Measurements from ENCODE around the gene KMT2C. TPM values are rescaled to one million over a fixed set of nuclear protein-coding genes. Genes with fewer than 3 reads are reported as not detected.
"Not testable (repeated sequence)": the region's sequence is repeated elsewhere in the genome, so short reads cannot be mapped to it uniquely, and the experiment has no call there.

Gene KMT2C
- polyA plus RNA-seq: 10 to 100 TPM in 1 of 2 donors, 1 to 10 TPM in 1; 8.2 to 11.7 TPM

DNA sequence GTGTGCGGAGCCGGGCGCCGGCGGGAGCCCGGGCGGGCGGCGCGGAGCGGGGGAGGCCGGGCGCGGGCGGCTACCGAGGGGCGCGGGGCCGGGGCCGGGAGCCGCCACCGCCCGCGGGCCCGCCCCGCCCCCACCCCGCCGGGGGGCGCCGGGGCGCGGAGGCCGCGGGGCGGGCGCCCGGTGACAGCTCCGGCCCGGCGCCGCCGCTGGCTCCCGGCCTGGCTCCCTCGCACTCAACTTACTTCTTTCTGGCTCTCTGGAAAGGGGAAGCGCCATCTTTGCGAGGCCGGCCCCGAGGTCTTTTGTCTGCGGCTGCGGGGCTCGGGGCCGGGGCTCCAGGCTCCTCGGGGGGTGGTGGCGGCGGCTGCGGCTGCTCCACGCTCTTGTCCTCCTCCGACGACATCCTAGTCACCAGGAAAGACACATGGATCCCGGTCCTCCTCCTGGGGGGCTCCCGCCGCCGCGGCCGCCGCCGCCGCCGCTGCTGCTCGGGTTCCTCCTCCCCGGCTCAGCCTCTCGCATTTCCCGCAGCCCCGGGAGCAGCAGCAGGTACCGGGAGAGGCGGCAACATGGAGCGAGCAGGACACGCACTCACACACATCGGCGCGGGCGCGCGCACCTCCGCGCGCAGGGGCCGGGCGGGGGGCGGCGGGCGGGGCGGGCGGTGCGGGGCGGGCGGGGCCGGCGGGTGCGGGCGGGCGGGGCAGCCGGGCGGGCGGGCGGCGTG is at the start of gene KMT2C:
Gene KMT2C, minus strand, starts transcription at position 620 of the 727 bp plus-strand sequence. Its CDS starts 217 bp downstream, at position 403.
- no peaks in the 10 kb centered on the region for H3K27me3 ChIP-seq (ENCODE audit: control insufficient read depth in 1 of 2, insufficient read depth in 2 of 2, low read length in 2 of 2)
- H3K27ac ChIP-seq (ENCODE audit: low read depth in 2 of 2, low read length in 1 of 2): peak within 1 kb of the TSS; percentile 99 to 100
- H3K4me3 ChIP-seq (ENCODE audit: low read depth in 1 of 2, low read length in 2 of 2): peak within 1 kb of the TSS; percentile 83 to 92
- no peaks in the 10 kb centered on the region for H3K9me3 ChIP-seq (ENCODE audit: control insufficient read depth in 2 of 2, insufficient read depth in 1 of 2, low read depth in 1 of 2, low read length in 1 of 2)
- H3K4me1 ChIP-seq (ENCODE audit: control insufficient read depth in 2 of 2, insufficient read depth in 2 of 2, low read length in 1 of 2): no peaks in the 10 kb centered on the region
- no peaks in the 10 kb centered on the region for H3K36me3 ChIP-seq (ENCODE audit: control insufficient read depth in 2 of 2, insufficient read depth in 2 of 2, low read length in 1 of 2)
- WGBS, 2 donors: 0 to 1% methylated on average over 43 to 104 of the region's 107 CpGs

DNA sequence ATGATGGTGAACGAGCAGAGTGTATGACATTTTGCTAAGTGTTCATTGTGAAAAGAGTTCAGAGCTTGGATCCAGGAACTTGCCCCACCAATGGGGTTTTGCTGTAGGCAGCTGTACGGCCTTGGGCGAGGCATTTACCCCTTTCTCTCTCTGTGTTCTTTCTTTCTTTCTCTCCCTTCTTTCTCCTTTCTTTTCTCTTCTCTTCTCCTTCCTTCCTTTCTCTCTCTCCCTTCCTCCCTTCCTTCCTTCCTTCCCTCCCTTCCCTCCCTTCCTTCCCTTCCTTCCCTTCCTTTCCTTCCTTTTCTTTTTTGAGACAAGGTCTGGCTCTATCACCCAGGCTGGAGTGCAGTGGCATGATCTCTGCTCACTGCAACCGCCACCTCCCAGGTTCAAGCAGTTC is 45.3 kb upstream of the KMT2C start:
- Histone ChIP-seq H3K27me3 (ENCODE audit: control insufficient read depth in 1 of 2, insufficient read depth in 2 of 2, low read length in 2 of 2) (no peaks in the 10 kb centered on the region), H3K4me1 (ENCODE audit: control insufficient read depth in 2 of 2, insufficient read depth in 2 of 2, low read length in 1 of 2) (no peaks in the 10 kb centered on the region), H3K9me3 (ENCODE audit: control insufficient read depth in 2 of 2, insufficient read depth in 1 of 2, low read depth in 1 of 2, low read length in 1 of 2) (no peaks in the 10 kb centered on the region), H3K27ac (ENCODE audit: low read depth in 2 of 2, low read length in 1 of 2) (no peak overlapping the region), H3K36me3 (ENCODE audit: control insufficient read depth in 2 of 2, insufficient read depth in 2 of 2, low read length in 1 of 2) (no peaks in the 10 kb centered on the region), H3K4me3 (ENCODE audit: low read depth in 1 of 2, low read length in 2 of 2) (no peak overlapping the region)
- WGBS, 2 donors: 87 to 89% methylated on average over 4 of the region's 4 CpGs

DNA sequence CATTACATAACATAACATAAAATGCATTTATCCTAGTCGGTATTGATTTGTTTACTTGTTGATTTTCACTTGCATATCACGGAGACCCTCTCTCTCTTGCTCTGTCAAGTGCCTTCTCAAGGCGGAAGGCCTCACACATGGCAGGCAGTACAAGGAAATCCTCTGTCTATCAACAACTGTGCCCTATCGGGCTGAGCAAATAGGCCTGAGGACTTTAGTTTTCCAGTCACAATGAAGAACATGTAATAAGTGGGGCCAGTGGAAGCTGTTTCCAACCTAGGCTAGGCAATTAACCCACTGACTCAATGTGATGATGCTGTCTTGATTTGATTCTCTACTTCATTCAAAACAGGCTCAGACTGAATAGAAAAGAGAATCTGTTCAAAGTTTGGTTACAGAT is 44.9 kb upstream of the KMT2C start:
- 76 to 85% methylated on average over 4 of the region's 4 CpGs for WGBS, 2 donors
- H3K9me3 ChIP-seq (ENCODE audit: control insufficient read depth in 2 of 2, insufficient read depth in 1 of 2, low read depth in 1 of 2, low read length in 1 of 2): no peaks in the 10 kb centered on the region
- no peaks in the 10 kb centered on the region for H3K4me1 ChIP-seq (ENCODE audit: control insufficient read depth in 2 of 2, insufficient read depth in 2 of 2, low read length in 1 of 2)

DNA sequence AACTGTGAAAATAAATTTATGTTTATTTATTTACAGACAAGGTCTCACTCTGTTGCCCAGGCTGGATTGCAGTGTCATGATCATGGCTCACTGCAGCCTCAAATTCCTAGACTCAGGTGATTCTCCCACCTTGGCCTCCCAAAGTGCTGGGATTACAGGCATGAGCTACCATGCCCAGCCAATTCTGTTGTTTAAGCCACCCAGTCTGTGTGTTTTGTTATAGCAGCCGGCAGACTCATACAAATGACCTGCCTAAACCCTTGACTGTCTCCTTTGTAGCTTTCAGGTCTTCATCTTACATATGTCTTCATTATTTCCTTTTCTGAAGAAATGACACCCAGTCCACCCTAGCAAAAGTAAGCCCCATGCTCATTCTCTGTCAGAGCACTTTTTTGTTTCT is 43.8 kb upstream of the KMT2C start:
- no peaks in the 10 kb centered on the region for H3K9me3 ChIP-seq (ENCODE audit: control insufficient read depth in 2 of 2, insufficient read depth in 1 of 2, low read depth in 1 of 2, low read length in 1 of 2)
- H3K36me3 ChIP-seq (ENCODE audit: control insufficient read depth in 2 of 2, insufficient read depth in 2 of 2, low read length in 1 of 2): no peaks in the 10 kb centered on the region
- H3K27me3 ChIP-seq (ENCODE audit: control insufficient read depth in 1 of 2, insufficient read depth in 2 of 2, low read length in 2 of 2): no peaks in the 10 kb centered on the region
- WGBS, 2 donors: 90 to 95% methylated on average over 1 of the region's 1 CpG
- no peak overlapping the region for H3K27ac ChIP-seq (ENCODE audit: low read depth in 2 of 2, low read length in 1 of 2)
- H3K4me3 ChIP-seq (ENCODE audit: low read depth in 1 of 2, low read length in 2 of 2): no peak overlapping the region
- no peaks in the 10 kb centered on the region for H3K4me1 ChIP-seq (ENCODE audit: control insufficient read depth in 2 of 2, insufficient read depth in 2 of 2, low read length in 1 of 2)

More for the DNA sequence above, 44.9 kb upstream of the KMT2C start:
- H3K27ac ChIP-seq (ENCODE audit: low read depth in 2 of 2, low read length in 1 of 2): no peak overlapping the region
- no peaks in the 10 kb centered on the region for H3K36me3 ChIP-seq (ENCODE audit: control insufficient read depth in 2 of 2, insufficient read depth in 2 of 2, low read length in 1 of 2)
- H3K4me3 ChIP-seq (ENCODE audit: low read depth in 1 of 2, low read length in 2 of 2): no peak overlapping the region
- no peaks in the 10 kb centered on the region for H3K27me3 ChIP-seq (ENCODE audit: control insufficient read depth in 1 of 2, insufficient read depth in 2 of 2, low read length in 2 of 2)

- H3K27me3 ChIP-seq (ENCODE audit: control insufficient read depth in 1 of 2, insufficient read depth in 2 of 2, low read length in 2 of 2): no peaks in the 10 kb centered on the region
- WGBS, 2 donors: 82 to 84% methylated on average over 2 of the region's 2 CpGs
- no peaks in the 10 kb centered on the region for H3K9me3 ChIP-seq (ENCODE audit: control insufficient read depth in 2 of 2, insufficient read depth in 1 of 2, low read depth in 1 of 2, low read length in 1 of 2)
- no peak overlapping the region for H3K4me3 ChIP-seq (ENCODE audit: low read depth in 1 of 2, low read length in 2 of 2)
- no peaks in the 10 kb centered on the region for H3K36me3 ChIP-seq (ENCODE audit: control insufficient read depth in 2 of 2, insufficient read depth in 2 of 2, low read length in 1 of 2)
- no peak overlapping the region for H3K27ac ChIP-seq (ENCODE audit: low read depth in 2 of 2, low read length in 1 of 2)
- H3K4me1 ChIP-seq (ENCODE audit: control insufficient read depth in 2 of 2, insufficient read depth in 2 of 2, low read length in 1 of 2): no peaks in the 10 kb centered on the region
Observed at GRCh38 chr7:152478140-152478539, 42.3 kb upstream of the KMT2C start.

GRCh38 chr7:152477079-152477478 is 41.3 kb upstream of the KMT2C start:
- Histone ChIP-seq H3K36me3 (ENCODE audit: control insufficient read depth in 2 of 2, insufficient read depth in 2 of 2, low read length in 1 of 2) (no peaks in the 10 kb centered on the region), H3K27me3 (ENCODE audit: control insufficient read depth in 1 of 2, insufficient read depth in 2 of 2, low read length in 2 of 2) (no peaks in the 10 kb centered on the region), H3K4me1 (ENCODE audit: control insufficient read depth in 2 of 2, insufficient read depth in 2 of 2, low read length in 1 of 2) (no peaks in the 10 kb centered on the region), H3K27ac (ENCODE audit: low read depth in 2 of 2, low read length in 1 of 2) (no peak overlapping the region), H3K4me3 (ENCODE audit: low read depth in 1 of 2, low read length in 2 of 2) (no peak overlapping the region), H3K9me3 (ENCODE audit: control insufficient read depth in 2 of 2, insufficient read depth in 1 of 2, low read depth in 1 of 2, low read length in 1 of 2) (no peaks in the 10 kb centered on the region)
- 88 to 90% methylated on average over 2 of the region's 2 CpGs for WGBS, 2 donors

DNA sequence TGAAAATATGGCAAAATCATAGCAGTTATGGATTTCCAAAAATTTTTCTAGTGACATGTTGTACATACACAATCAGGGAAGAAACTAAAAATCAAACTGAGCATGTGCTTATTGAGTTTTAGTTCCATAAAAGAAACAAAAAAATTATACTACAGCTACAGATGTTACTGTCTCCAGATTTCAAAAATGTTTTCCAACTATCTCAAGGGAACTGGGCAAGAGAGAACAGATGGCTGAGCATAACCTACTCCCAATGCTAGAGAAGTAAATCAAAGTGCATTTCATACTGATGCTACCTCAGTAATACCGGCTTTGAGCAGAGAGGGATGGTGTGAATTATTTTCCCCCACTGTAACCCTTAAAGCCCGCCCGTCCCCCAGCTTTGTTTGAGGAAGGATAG is 40.7 kb upstream of the KMT2C start:
- Histone ChIP-seq H3K36me3 (ENCODE audit: control insufficient read depth in 2 of 2, insufficient read depth in 2 of 2, low read length in 1 of 2) (no peaks in the 10 kb centered on the region), H3K4me3 (ENCODE audit: low read depth in 1 of 2, low read length in 2 of 2) (no peak overlapping the region), H3K27ac (ENCODE audit: low read depth in 2 of 2, low read length in 1 of 2) (no peak overlapping the region), H3K4me1 (ENCODE audit: control insufficient read depth in 2 of 2, insufficient read depth in 2 of 2, low read length in 1 of 2) (no peaks in the 10 kb centered on the region), H3K9me3 (ENCODE audit: control insufficient read depth in 2 of 2, insufficient read depth in 1 of 2, low read depth in 1 of 2, low read length in 1 of 2) (no peaks in the 10 kb centered on the region), H3K27me3 (ENCODE audit: control insufficient read depth in 1 of 2, insufficient read depth in 2 of 2, low read length in 2 of 2) (no peaks in the 10 kb centered on the region)
- 87 to 89% methylated on average over 3 of the region's 3 CpGs for WGBS, 2 donors

DNA sequence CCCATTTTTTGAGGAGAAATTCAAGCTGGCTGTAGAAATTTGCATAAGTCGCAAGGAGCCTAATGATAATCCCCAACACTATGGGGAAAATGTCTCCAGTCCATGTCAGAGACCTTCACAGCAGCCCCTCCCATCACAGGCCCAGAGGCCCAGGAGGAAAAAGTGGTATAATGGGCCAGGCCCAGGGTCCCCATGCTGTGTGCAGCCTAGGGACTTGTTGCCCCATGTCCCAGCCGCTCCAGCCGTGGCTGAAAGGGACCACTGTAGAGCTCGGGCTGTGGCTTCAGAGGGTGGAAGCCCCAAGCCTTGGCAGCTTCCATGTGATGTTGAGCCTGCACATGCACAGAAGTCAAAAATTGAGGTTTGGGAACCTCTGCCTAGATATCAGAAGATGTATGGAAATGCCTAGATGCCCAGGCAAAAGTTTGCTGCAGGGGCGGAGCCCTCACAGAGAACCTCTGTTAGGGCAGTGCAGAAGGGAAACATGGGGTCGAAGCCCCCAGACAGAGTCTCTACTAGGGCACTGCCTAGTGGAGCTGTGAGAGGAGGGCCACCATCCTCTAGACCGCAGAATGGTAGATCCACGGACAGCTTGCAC is 35.3 kb upstream of the KMT2C start:
- not testable (repeated sequence) for H3K4me3 ChIP-seq (ENCODE audit: low read depth in 1 of 2, low read length in 2 of 2); H3K36me3 ChIP-seq (ENCODE audit: control insufficient read depth in 2 of 2, insufficient read depth in 2 of 2, low read length in 1 of 2); H3K27me3 ChIP-seq (ENCODE audit: control insufficient read depth in 1 of 2, insufficient read depth in 2 of 2, low read length in 2 of 2); H3K9me3 ChIP-seq (ENCODE audit: control insufficient read depth in 2 of 2, insufficient read depth in 1 of 2, low read depth in 1 of 2, low read length in 1 of 2); H3K4me1 ChIP-seq (ENCODE audit: control insufficient read depth in 2 of 2, insufficient read depth in 2 of 2, low read length in 1 of 2); H3K27ac ChIP-seq (ENCODE audit: low read depth in 2 of 2, low read length in 1 of 2)
- 95 to 96% methylated on average over 8 of the region's 8 CpGs for WGBS, 2 donors

DNA sequence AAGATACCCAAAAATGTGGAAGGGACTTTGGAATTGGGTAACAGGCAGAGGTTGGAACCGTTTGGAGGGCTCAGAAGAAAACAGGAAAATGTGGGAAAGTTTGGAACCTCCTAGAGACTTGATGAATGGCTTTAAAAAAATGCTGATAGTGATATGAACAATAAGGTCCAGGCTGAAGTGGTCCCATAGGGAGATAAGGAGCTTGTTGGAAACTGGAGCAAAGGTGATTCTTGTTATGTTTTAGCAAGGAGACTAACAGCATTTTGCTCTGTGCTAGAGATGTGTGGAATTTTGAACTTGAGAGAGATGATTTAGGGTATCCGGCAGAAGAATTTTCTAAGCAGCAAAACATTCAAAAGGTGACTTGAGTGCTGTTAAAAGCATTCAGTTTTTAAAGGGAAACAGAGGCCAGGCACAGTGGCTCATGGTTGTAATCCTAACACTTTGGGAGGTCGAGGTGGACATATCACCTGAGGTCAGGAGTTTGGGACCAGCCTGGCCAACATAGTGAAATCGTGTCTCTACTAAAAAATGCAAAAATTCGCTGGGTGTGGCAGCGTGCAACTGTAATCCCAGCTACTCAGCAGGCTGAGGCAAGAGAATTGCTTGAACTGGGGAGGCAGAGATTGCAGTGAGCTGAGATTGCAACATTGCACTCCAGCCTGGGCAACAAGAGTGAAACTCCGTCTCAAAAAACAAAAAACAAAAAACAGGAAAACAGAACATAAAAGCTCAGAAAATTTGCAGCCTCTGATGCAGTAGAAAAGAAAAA is 34.6 kb upstream of the KMT2C start:
- not testable (repeated sequence) for H3K36me3 ChIP-seq (ENCODE audit: control insufficient read depth in 2 of 2, insufficient read depth in 2 of 2, low read length in 1 of 2); H3K4me1 ChIP-seq (ENCODE audit: control insufficient read depth in 2 of 2, insufficient read depth in 2 of 2, low read length in 1 of 2); H3K4me3 ChIP-seq (ENCODE audit: low read depth in 1 of 2, low read length in 2 of 2); H3K27ac ChIP-seq (ENCODE audit: low read depth in 2 of 2, low read length in 1 of 2); H3K9me3 ChIP-seq (ENCODE audit: control insufficient read depth in 2 of 2, insufficient read depth in 1 of 2, low read depth in 1 of 2, low read length in 1 of 2); H3K27me3 ChIP-seq (ENCODE audit: control insufficient read depth in 1 of 2, insufficient read depth in 2 of 2, low read length in 2 of 2)
- 65 to 71% methylated on average over 7 of the region's 7 CpGs for whole genome bisulfite sequencing, 2 donors

Data from esophagus (tissue), 2 donors.